Stimulated activated CD4-positive, alpha-beta T cell treated with anti-CD3 and anti-CD28 coated beads, TNF-alpha, amount 100 ng/mL, for 48 hours (primary cell): Measurements from ENCODE around the gene TCIRG1.

Experiments used
- DNase-seq, 3 donors: peaks; one replicate each; pipeline ENCODE4 v3.0.0-alpha.2; 2020; ENCODE audit warnings: low read depth in 3 of 3

TCIRG1 gene

DNA sequence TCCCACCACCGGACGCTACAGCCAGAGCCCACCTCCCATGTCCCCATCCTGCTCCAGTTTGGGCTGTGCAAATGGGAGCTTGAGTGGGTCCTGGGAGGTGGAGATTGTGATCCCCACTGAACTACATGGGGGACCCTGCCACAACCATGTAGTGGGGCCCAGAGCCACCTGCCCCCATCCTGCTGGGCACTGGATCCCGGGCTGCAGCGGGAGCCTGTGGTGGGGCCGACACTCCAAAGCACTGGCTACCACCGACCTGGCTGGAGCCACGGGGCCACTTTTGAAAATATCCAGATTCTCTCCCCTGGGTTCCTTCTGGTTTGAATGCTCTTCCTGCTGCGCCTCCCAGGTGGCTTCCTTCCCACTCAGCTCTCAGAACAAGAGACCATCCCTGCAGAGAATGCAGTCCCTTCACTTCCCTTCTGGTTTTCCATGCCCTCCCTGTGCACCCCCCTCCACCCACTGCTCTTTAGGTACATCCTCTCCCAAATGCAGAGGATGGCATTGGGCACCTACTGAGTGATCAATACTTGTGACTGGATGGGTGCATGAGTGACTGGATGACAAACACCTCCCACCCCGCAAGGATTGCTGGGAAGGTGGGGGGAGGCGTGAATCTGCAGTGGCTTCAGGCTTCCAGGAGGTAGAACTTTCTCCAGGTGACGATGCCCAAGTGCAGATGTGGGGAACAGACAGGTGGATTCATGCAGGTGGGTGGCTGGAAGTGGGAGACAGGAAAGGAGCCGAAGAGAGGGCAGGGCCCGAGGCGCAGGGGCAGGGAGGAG lies 34.1 kb upstream of the TCIRG1 start:
- DNase-seq, result no peak

DNA sequence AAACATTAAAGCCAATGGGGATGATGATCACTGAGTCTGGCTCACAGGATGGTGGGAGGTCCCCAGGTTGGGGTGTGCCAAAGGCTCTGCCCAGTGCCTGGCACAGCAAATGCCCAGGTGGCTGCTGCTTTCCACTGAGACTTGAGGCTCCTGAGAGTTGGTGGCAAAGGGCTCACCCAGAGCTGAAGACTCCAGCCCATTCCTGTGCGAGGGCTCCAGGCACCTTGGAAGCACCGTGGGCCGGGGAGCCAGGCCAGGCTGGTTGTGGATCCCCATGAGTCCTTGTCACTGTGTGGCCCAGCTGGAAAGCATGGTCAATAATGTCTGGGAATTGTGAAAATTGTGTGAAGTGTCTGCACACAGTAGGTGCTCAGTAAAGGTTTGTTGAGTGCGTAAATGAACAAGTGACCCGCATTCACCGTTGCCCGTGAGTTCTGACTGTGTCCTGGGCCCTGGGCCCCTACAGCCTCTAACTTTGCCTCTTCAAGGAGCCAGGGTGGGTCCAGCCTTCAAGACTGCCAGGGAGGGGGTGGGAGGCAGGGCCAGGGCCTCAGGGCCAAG lies 32.1 kb upstream of the TCIRG1 start:
- no peak for DNase-seq

DNA sequence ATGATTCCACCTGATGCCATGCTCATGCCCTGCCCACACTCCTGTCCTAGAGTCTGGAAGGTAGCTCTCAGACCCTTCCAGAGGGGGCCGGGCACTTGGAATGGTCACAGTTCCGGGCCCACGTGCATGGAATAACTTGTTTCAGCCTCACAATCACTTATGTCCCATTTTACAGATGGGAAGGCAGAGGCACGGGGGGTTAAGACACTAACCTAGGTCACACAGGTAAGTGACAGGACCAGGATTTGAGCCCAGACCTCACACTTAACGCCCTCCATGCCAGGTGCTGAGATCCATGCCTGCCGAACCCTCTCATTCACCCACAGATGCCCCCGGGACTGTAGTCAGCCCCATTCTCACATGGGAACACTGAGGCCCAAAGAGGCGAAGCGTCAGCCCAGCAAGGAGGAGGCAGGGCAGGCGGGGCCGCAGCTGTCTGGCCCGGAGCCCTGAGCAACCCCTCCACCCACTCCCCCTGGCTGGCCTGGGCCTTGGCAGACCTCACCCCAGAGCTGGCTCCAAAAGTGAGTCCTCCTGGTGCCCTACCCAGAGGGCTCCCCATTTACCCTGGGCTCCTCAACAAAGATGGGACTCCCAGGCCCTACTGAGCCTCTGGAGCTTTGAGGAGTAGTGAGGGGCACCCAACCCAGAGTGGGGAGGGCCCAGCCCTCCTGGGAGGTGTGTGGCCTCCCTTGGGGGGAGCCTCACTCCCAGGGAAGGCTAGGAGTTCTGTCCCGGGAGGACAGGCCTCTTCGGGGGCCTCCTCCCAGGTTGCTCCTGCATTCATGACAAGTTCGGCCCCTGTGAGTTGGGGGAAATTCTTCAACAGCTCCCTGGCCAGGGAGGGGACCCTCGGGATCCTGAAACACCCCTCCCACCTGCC lies 31.1 kb upstream of the TCIRG1 start:
- no peak for DNase-seq

DNA sequence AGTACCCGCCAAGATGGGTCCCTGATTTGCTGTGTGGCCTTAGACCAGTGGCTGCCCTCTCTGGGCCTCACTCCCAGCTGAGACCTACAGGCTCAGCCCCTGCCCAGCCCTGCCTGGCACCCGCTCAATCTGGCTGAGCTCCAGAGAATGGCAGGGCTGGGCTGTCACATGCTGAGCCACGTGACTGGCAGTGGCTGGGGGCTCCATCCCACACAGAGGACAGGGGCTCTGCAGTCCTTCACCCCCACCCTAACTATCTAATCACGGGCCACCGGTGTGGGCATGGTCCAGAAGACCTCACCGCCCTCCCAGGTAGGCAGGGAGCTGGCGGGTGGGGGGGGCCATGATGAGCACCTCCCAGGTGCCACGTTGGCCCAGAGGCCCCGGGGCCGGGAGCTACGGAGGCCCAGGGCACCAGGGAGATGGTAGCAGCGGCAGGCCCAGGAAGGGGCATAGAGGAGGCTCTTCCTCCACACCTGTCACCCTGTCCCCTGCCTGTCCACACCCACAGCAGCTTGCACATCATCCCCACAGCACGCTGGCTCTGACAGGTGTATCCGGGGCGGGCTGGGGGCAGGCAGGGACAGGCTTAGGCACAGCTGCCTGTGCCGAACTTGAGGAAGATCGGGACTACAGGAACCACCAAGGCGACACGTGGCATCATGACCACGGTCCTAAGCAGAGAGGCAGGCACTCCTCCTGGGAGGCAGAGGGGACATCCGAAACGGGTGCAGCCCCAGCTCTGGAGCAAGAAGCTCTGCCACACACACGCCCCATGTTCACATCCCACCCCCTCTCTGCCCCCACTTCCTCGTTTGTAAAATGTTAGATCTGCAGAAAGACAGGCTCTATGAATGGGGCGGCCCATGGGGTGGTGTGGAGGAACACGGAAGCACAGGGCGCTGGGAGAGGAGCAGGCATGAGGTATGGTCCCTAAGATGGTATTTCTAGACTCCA lies 30.2 kb upstream of the TCIRG1 start:
- DNase-seq, result no peak

DNA sequence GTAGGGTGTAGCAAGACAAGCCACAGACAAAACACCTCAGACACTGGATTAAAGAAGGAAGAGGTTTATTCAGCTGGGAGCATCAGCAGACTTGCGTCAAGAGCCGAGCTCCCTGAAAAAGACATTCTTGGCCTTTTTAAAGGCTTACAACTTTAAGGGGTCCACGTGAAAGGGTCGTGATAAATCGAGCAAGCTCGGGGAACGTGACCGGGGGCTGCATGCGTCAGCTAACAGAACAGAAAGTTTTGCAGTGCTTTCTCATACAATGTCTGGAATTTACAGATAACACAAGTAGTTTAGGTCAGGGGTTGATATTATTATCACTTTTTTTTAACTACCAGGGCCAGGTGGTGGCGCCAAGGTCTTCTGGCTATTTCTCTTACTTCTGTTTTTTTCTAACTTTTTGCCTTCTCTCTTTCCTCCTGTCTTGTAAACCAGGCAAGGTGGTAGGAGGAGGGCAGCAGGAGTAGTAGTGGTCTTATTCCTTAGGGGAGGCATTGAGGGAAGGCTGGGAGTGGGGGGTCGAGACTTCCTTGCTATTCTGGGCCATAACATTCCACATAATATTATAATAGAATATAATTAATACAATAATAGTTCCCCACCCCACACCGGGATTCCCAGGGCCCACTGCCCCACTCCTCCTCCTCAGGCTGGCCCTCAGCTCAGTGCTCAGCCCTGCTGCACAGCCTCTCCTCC lies 29.3 kb upstream of the TCIRG1 start:
- DNase-seq, result no peak

DNA sequence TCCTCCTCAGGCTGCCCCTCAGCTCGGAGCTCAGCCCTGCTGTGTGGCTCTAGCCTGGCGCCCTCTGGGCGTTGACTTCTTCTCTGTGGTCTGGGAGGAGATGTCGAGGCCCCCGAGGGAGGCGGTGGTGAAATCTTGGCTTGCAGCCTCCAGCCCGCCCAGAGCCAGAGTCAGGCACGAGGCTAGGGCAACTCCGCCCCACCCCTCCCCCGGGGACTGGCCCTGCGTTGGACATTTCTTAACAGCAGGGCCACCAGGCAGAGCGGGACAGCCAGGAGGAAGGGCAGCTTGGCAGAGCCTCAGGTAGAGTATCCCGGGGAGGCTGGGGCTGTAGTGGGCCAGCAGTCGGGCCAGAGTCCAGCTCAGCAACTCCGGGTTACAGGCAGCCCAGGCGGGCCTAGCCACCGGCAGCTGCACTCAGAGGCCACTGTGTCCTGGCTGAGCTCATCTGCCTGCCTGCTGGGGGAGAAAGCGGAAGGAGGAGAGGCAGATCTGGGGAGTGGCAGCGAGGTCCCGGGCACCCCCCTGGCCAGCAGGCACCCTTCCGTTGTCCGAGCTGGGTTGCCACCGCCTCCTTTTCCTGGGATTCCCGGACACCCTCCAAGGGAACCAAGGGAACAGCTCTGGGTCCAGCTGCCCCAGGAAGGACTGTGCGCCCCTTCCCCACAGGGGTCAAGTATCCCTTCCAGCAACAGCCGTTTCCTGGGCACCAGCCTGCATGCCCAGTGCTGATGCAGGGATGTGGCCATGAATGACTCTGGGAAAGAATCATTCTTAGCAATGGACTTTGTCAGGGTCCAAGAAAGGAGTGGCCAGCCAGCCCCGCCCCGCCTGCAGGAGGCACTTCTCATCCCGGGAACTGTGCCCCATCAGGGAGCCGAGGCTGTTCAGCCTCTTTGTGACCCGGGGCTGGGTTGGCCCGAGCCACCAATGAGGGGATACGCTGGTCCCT lies 28.5 kb upstream of the TCIRG1 start, which contains the start of gene ALDH3B1:
ALDH3B1 (plus strand) TSS at position 238 of the 952 bp plus-strand sequence. CDS start 4,971 bp downstream, outside the sequence.
- DNase-seq, result no peak

DNA sequence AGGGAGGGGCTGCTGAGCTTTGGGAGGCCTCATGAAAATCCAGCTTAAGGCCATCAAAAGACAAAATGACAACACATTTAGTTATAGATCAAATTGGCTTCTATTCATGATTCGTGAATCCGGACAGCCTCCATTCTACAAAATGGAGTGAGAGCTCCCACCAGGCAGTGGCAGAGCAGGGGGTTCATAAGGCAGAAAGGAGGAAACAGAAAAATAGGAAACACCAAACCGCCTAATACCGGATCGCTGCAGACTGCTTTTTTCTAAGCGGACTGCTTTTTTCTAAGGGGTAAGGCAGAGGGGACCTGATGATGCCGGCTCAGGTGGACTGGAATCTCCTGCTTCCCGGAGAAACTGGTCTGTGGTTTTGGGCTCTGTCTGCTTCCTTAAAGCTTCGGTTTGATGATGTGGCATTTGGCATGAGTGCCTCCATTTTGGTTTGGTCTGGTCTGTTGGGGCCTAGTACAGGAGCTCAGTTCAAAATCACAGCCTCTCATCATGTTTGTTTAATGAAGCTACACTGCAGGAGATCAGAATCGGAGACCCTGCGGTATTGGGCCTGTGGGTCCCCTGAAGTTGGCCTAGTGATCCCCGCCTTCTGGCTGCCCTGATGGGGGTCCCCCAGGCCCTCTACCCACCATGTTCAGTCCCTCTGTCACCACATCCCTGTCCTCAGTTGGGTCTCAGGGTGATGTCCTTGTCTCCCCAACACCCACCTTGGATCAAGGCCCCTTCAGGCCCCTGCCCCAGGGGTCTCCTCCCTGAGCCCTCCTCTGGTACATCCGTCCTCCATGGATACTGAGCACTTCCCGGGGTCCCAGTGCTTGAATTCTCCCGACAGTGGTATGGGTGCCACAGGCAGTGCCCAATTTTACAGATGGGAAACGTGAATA lies 27.5 kb upstream of the TCIRG1 start:
- no peak for DNase-seq

DNA sequence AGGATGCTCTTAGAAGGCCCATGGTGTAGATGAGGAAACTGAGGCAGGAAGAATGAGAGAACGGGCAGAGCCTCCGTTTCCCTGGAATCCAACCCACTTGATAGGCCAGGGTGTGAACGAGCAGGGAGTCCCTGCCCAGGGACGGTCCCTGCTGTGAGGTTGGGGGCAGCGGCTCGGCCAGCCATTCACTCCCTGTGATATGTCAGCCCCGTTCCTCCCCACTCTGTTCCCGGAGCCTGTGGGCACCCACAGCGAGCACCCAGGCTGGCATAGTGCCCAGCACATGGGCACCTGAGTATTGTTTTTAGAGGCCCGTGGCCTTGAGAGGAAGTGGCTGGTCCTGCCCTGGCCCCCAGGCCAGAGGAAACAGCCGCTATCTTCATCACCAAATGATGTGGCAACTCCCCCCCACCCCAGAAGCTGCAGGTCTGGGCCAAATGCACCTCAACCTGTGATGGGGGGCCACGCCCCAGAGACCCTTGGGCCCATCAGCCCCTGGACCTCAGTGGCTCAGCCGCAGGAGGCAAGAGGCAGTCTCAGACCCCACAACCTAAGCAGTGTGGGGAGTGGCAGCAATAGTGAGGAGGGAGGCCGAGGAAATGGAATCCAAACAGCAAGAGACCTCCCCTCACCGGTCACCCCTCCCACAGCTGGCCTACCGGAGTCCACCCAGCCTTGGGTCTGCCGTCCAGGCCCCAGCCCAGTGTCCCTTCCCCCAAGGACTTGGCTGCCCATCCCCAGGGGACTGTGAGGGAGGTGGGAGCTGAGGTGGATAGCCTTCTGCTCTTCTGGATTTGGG lies 26.6 kb upstream of the TCIRG1 start:
- DNase-seq, result no peak

DNA sequence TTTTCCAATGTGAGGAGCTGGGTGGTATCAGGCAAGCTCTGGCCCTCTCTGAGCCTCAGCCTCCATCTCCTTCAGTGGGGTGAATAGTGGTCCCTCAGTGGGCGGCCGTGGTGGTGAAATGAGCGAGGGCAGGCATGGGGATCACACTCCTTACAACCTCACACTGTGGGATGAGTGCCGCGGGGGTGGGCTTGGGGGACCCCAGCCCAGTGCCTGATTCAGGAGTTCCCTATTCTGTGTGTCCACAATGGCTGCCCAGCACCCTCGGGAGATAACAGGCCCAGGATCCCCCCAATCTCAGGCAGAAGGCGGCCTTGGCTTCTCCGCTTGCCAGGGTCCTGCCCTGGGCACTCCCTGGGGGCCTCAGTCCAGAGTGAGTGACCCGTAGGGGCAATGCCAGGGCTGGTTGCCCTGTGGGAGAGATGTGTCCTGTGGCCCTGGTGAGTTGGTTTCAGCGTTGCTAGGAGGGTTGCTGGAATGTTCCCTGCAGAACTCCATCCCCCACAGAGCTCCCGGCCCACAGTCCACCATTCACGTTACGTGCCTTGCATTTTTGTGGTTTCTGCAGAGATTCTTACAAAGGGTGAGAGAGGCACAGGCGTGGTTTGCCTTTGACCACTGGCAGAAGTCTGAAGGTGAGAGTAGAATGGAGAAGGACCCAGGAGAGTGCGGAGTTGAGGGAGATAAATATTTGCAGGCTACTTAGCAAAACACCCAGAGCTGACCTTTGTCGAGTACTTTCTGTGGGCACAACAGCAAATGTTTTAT lies 25.8 kb upstream of the TCIRG1 start:
- DNase-seq, result no peak

DNA sequence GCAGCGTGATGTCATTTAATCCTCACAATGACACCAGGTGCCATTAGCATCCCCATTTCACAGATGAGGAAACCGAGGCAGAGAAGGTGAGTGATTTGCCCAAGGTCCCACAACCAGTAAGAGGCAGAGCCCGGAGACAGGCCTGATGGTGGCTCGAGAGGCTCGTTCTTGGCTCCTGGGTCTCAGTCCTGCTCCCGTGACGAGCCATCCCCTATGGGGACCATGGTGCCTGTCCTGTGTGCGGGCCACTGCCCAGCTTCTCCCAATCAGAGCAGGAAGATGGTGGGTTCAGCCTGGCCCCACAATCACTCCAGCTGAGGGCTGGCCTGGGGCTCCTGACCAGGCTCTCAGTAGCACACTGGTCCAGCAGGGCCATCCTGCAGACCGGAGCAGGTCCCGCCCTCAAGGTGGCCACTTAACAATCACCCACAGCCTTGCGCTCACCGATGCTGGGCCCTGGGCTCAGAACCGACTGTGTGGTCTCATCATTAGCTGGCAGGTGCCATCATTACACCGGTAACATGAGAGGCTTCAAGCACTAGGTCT lies 25.1 kb upstream of the TCIRG1 start:
- DNase-seq, result no peak

DNA sequence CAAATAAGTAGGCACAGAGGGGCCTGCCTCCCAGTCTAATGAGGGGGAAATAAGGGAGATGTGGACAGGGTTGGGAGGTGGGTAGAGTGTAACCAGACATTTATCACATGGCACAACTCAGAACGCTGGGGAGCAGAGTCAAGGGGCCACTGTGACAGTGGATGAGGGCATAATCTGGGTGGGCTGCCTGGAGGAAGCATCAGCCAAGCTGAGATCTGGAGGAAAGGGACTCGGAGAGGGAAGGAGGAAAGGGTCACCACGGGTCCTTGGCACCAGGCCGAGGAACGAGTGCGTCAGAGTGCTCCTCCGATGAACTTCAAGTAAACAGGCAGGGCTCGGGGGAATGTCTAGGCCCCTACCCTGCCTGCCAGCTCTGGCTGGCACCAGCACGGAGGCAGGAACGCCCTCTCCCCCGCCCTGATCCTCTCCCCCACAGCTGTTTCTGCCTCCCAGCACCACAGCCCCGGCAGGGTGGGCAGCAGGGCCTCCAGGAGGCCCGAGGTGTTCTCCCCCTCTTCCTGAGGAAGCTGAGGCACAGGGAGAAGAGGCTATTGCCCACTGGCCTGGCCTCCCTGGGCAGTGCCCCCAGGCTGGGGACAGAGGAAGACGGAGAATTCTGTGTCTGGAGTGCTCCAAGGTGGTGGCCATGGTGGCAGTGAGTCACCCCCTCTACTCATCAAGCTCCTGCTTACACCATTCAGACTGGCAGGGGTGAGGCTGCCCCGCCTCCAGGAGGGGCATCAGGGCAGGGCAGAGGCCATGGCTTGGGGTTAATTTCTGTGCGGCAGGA lies 24.5 kb upstream of the TCIRG1 start:
- DNase-seq, result no peak

DNA sequence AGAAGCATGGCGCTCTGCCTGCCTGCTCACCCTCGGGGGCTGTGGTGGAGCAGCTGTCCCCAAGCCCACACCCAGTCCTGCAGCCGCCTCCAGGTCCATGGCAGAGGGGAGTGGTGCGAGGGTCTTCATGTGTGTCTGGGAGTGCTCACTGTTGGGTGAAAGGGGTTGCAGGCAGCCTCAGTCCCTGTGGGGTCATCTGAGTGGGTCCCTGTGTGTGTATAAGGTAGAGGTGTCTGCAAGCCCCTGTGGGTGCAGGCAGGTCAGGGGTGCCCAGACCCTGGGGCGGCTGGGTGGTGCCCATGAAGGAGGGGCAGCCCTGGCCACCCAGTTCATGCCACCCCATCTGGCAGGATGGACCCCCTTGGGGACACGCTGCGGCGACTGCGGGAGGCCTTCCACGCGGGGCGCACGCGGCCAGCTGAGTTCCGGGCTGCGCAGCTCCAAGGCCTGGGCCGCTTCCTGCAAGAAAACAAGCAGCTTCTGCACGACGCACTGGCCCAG lies 23.8 kb upstream of the TCIRG1 start:
- no peak for DNase-seq

DNA sequence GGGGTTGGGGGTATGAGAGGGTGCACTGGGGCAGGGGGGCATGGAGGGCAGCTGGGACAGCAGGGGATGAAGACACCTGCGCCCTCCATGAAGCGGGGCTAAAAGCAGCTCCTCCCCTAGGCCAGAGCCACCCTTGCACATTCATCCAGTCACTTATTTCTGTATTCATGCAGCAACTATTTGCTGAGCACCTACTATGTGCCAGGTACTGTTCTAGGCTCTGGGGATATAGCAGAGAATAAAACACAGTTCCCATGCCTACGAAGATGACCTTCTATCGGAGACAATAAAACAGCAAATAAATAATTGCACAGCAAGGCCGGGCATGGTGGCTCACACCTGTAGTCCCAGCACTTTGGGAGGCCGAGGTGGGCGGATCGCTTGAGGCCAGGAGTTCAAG lies 23.4 kb upstream of the TCIRG1 start:
- DNase-seq, result no peak

DNA sequence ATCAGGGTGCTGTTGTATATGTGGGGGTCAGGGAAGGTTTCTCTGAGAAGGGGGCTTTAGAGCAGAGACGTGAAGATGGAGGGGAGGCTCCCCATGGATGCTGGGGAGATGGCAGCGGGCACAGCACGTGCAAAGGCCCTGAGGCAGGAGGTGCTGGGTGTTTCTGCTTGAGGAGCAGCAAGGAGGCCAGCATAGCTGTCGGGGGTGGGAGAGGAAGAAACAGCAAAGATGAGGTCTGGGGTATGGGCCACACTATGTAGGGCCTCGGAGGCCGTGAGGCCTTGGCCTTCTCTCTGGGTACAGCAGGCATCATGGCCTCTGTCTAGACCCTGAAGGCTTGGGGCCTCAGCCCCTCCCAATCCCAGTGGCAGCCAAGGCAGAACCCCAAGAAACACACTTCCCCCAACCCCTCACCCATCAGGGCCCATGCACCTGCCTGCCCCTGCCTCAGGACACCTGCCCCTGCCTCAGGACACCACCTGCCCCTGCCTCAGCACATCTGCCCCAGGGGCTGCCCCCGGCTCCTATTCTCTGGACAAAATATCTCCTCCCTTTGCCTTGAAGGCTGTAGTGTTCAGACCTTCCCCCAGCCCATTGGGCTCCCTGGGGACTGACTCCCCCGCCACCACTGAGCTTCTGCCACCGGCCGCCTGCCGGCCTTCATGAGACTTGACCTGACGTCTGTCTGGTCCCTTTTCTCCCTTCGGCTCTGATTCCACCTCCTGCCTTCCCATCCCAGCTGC lies 22.5 kb upstream of the TCIRG1 start:
- DNase-seq, result no peak
